RWPE2 (cell line): ENCODE measurements around the gene ASPDH.

Experiments
- ATAC-seq: fragments of 200-7000 bp; cut with Tn5 transposase; 3 replicates; pipeline ENCODE4 v1.9.1; 2021; ENCODE audit warnings: low read depth
- DNase-seq: peaks from one replicate; pipeline ENCODE4 v3.0.0-alpha.2; 2020; ENCODE audit warnings: low spot score
- H3K27ac ChIP-seq: fragments of 450-650 bp; 2 replicates; pipeline ENCODE4 v1.5.1; 2017; ENCODE audit warnings: mild to moderate bottlenecking; ENCODE audit not compliant: poor library complexity, severe bottlenecking
- H3K27me3 ChIP-seq: fragments of 250-450 bp; sonication (Bioruptor Pico); 2 replicates; pipeline ENCODE4 v1.5.1; 2021; ENCODE audit warnings: mild to moderate bottlenecking, moderate library complexity; ENCODE audit not compliant: insufficient read depth, poor library complexity, severe bottlenecking
- H3K36me3 ChIP-seq: fragments of 250-450 bp; sonication (Bioruptor Pico); 2 replicates; pipeline ENCODE4 v1.5.1; 2020; ENCODE audit warnings: low read depth, mild to moderate bottlenecking, moderate library complexity
- H3K4me1 ChIP-seq: fragments of 250-450 bp; sonication (Bioruptor Pico); 2 replicates; pipeline ENCODE4 v1.5.1; 2021; ENCODE audit warnings: mild to moderate bottlenecking, moderate library complexity; ENCODE audit not compliant: insufficient read depth, poor library complexity, severe bottlenecking
- H3K4me3 ChIP-seq: fragments of 250-450 bp; sonication (Bioruptor Pico); 2 replicates; pipeline ENCODE4 v1.5.1; 2021; ENCODE audit warnings: mild to moderate bottlenecking, moderate library complexity; ENCODE audit not compliant: severe bottlenecking
- H3K9me3 ChIP-seq: fragments of 250-450 bp; sonication (Bioruptor Pico); 2 replicates; pipeline ENCODE4 v1.5.1; 2021; ENCODE audit warnings: mild to moderate bottlenecking, moderate library complexity; ENCODE audit not compliant: severe bottlenecking
- CTCF ChIP-seq: fragments of 450-650 bp; IDR thresholded peaks from one replicate; pipeline ENCODE4 v1.5.1; 2017; ENCODE audit warnings: mild to moderate bottlenecking, moderate library complexity; ENCODE audit not compliant: poor library complexity, severe bottlenecking

The ASPDH gene

GRCh38 chr19:50551034-50551714 is 37.5 kb upstream of the ASPDH start:
- no peak for DNase-seq
- no peaks in the 10 kb centered on the region for H3K4me1 ChIP-seq
- no peak for TF ChIP-seq CTCF
- no peaks in the 10 kb centered on the region for H3K9me3 ChIP-seq
- no peak overlapping the region for H3K4me3 ChIP-seq
- peaks cover 76% of the 10 kb centered on the region for H3K27me3 ChIP-seq
- ATAC-seq, result no peak
- no peak overlapping the region for H3K27ac ChIP-seq
- no peaks in the 10 kb centered on the region for H3K36me3 ChIP-seq

- no peak overlapping the region for H3K4me3 ChIP-seq
Observed at GRCh38 chr19:50550594-50550966, 36.9 kb upstream of the ASPDH start.

GRCh38 chr19:50549927-50550593 is 36.3 kb upstream of the ASPDH start:
- DNase-seq (no peak), ATAC-seq (no peak)
- Histone ChIP-seq H3K4me1 (no peaks in the 10 kb centered on the region), H3K27ac (no peak overlapping the region), H3K27me3 (peaks cover 65% of the 10 kb centered on the region), H3K36me3 (no peaks in the 10 kb centered on the region), H3K4me3 (no peak overlapping the region), H3K9me3 (no peaks in the 10 kb centered on the region)
- TF ChIP-seq CTCF, result no peak

More at GRCh38 chr19:50550594-50550966, 36.9 kb upstream of the ASPDH start:
- TF ChIP-seq CTCF, result no peak
- DNase-seq, result no peak
- Histone ChIP-seq H3K9me3 (no peaks in the 10 kb centered on the region), H3K4me1 (no peaks in the 10 kb centered on the region), H3K27me3 (peaks cover 70% of the 10 kb centered on the region), H3K27ac (no peak overlapping the region), H3K36me3 (no peaks in the 10 kb centered on the region)
- no peak for ATAC-seq

- Histone ChIP-seq H3K4me3 (no peak overlapping the region), H3K9me3 (no peaks in the 10 kb centered on the region), H3K27ac (no peak overlapping the region), H3K27me3 (peaks cover 59% of the 10 kb centered on the region), H3K4me1 (no peaks in the 10 kb centered on the region), H3K36me3 (no peaks in the 10 kb centered on the region)
- ATAC-seq (no peak), DNase-seq (no peak)
- no peak for TF ChIP-seq CTCF
Observed at GRCh38 chr19:50549059-50549926, 35.6 kb upstream of the ASPDH start.
